A673 (cell line): Measurements from ENCODE around the gene CCDC69. TPM values are rescaled to one million over a fixed set of nuclear protein-coding genes. Genes with fewer than 3 reads are reported as not detected.

Source experiments
- BruUV-seq: library from RNA; stranded (reverse); fragments of 400-500 nt; replicated peaks from 2 replicates; lab custom pipeline; 2021; lab: Mats Ljungman, UMichigan
- CTCF ChIA-PET: fragments of 300-600 bp; sonication (Branson Sonifier 250); formaldehyde crosslinking; loops from one replicate; lab custom pipeline; 2022; ENCODE audit warnings: antibody characterized with exemption; lab: Charles Lee
- POLR2A ChIA-PET: fragments of 300-600 bp; sonication (Branson Sonifier 250); formaldehyde crosslinking; loops from one replicate; lab custom pipeline; 2022; ENCODE audit warnings: antibody characterized with exemption; ENCODE audit not compliant: low non-redundant PET; lab: Charles Lee
- DNase-seq: peaks from one replicate; pipeline ENCODE4 v3.0.0-alpha.2; 2015; ENCODE audit warnings: low spot score
- H3K27ac ChIP-seq: fragments of 200-600 bp; sonication (generic); 2 replicates; pipeline ENCODE4 v1.5.1; 2016; ENCODE audit warnings: mixed run types, low read depth, mild to moderate bottlenecking, mixed read lengths, antibody characterized with exemption, low read length; ENCODE audit not compliant: poor library complexity, severe bottlenecking
- H3K27me3 ChIP-seq: fragments of 200-600 bp; sonication (generic); replicated peaks from 2 replicates; pipeline ENCODE4 v1.6.1; 2017; ENCODE audit warnings: mixed run types, low read depth, mild to moderate bottlenecking, mixed read lengths, antibody characterized with exemption, low read length; ENCODE audit not compliant: insufficient read depth, poor library complexity
- H3K36me3 ChIP-seq: fragments of 200-600 bp; sonication (generic); 2 replicates; pipeline ENCODE4 v1.6.1; 2016; ENCODE audit warnings: mixed run types, mild to moderate bottlenecking, mixed read lengths, antibody characterized with exemption, low read length; ENCODE audit not compliant: insufficient read depth, poor library complexity, severe bottlenecking
- H3K4me1 ChIP-seq: fragments of 200-600 bp; sonication (generic); 2 replicates; pipeline ENCODE4 v1.6.1; 2017; ENCODE audit warnings: mixed run types, mild to moderate bottlenecking, mixed read lengths, antibody characterized with exemption, low read length; ENCODE audit not compliant: insufficient read depth, poor library complexity, severe bottlenecking
- H3K4me3 ChIP-seq: fragments of 200-600 bp; sonication (generic); 2 replicates; pipeline ENCODE4 v1.5.1; 2016; ENCODE audit warnings: low read depth, mixed run types, mild to moderate bottlenecking, mixed read lengths, low read length; ENCODE audit not compliant: poor library complexity, severe bottlenecking
- H3K9me3 ChIP-seq: fragments of 200-600 bp; sonication (generic); 2 replicates; pipeline ENCODE4 v1.6.1; 2016; ENCODE audit warnings: mixed run types, low read depth, mild to moderate bottlenecking, mixed read lengths, antibody characterized with exemption, low read length; ENCODE audit not compliant: poor library complexity, severe bottlenecking
- CTCF ChIP-seq: fragments of 300-800, 200-600 bp; sonication (generic); conservative IDR thresholded peaks from 2 replicates; pipeline ENCODE4 v1.5.1; 2017; ENCODE audit warnings: low read depth, mild to moderate bottlenecking, antibody characterized with exemption, low read length, moderate library complexity, mixed read lengths
- EZH2 ChIP-seq: fragments of 200-600 bp; sonication (generic); IDR thresholded peaks from 2 replicates; pipeline ENCODE4 v1.6.1; 2017; ENCODE audit warnings: borderline replicate concordance, low read depth, mild to moderate bottlenecking, mixed read lengths, antibody characterized with exemption, low read length; ENCODE audit not compliant: poor library complexity, severe bottlenecking
- intact Hi-C: fragments of 100-400 bp; cut with micrococcal nuclease; formaldehyde crosslinking; loops from one replicate; pipeline ENCODE4 v1.10.0; 2022; ENCODE audit not compliant: unreplicated experiment
- total RNA-seq: library from RNA; stranded (reverse); gene quantifications from 2 replicates; pipeline ENCODE4 v1.2.3, GENCODE V29; 2021

CCDC69 gene
- total RNA-seq, 1 experiment from 2014 or later: not detected

DNA sequence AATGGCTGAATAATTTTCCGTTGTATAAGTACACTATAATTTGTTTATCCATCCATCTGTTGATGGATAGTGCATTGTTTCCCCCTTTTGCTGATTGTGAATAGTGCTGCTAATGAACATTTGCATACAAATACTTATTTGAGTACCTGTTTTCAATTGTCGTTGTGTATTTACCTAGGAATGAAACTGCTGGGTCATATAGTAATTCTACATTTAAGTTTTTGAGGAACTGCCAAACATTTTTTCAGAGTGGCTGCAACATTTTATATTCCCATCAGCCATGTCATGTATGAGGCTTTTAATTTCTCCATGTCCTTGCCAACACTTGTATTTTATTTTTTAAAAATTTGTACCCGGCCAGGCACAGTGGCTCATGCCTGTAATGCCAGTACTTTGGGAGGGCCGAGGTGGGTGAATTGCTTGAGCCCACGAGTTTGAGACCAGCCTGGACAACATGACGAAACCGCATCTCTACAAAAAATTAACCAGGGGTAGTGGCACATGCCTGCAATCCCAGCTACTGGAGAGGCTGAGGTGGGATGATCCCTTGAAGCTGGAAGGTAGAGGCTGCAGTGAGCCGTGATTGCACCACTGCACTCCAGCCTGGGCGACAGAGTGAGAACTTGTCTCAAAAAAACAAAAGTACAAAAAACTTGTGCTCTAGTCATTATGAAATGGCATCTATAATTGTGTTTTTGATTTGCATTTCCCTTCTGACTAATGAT is 64.1 kb downstream of the CCDC69 start:
- BruUV-seq: no TSS peak
- Histone ChIP-seq H3K36me3 (no peaks in the 10 kb centered on the region), H3K9me3 (no peaks in the 10 kb centered on the region), H3K27me3 (no peaks in the 10 kb centered on the region), H3K4me3 (no peak overlapping the region), H3K4me1 (peaks cover 29% of the 10 kb centered on the region), H3K27ac (no peak overlapping the region)
- POLR2A ChIA-PET: no interaction called here
- TF ChIP-seq EZH2 (no peak), CTCF (no peak)
- DNase-seq: no peak
- intact Hi-C loops: loop anchor here (10.0 kb wide), 2 partner anchors 595 to 705 kb away; no protein-coding TSS in a partner anchor
- CTCF ChIA-PET: no interaction called here

DNA sequence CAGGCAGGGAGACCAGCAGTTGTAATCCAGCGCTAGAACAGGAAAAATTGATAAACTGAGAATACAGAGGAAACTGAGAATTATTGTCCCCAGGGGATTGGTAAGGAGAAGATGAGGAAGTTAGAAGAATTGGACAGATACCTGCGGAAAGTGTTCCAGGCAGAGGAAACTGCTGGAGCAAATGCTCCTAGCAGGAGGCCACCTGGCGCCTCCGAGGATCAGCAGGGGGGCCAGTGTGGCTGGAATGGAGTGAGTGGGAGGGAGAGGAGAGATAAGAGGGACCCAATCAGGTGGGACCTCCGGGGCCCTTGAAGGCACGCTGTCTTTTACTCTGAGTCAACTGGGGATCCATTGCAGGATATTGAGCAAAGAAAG is 65.6 kb downstream of the CCDC69 start:
- no peak for DNase-seq
- BruUV-seq: no TSS peak
- ChIA-PET POLR2A (no interaction called here), CTCF (interaction anchor here (1.0 kb wide), 1 partner anchor 32 kb away, joined by 4 read pairs; no protein-coding TSS in a partner anchor)
- no peaks in the 10 kb centered on the region for H3K36me3 ChIP-seq
- peaks cover 33% of the 10 kb centered on the region for H3K4me1 ChIP-seq
- TF ChIP-seq CTCF: no peak
- no peaks in the 10 kb centered on the region for H3K27me3 ChIP-seq
- no peaks in the 10 kb centered on the region for H3K9me3 ChIP-seq
- intact Hi-C loops: loop anchor here (10.0 kb wide), 1 partner anchor 593 kb away; no protein-coding TSS in a partner anchor
- H3K27ac ChIP-seq: peak overlapping the region; percentile 74
- H3K4me3 ChIP-seq: peak overlapping the region; percentile 67

GRCh38 chr5:151157426-151158286 is 66.2 kb downstream of the CCDC69 start, which contains the start of gene ANXA6:
ANXA6 (minus strand) TSS chr5:151157779; CDS start chr5:151147901, 9,878 bp downstream.
- BruUV-seq: no TSS peak
- H3K27ac ChIP-seq: peak within 1 kb of the TSS; percentile 74
- H3K4me3 ChIP-seq: peak within 1 kb of the TSS; percentile 67
- H3K9me3 ChIP-seq: no peaks in the 10 kb centered on the region
- CTCF ChIA-PET: interaction anchor here (1.0 kb wide), 1 partner anchor 32 kb away, joined by 4 read pairs; no protein-coding TSS in a partner anchor
- POLR2A ChIA-PET: interaction anchor here (0.6 kb wide), 1 partner anchor 400 kb away, joined by 3 read pairs; no protein-coding TSS in a partner anchor
- peaks cover 33% of the 10 kb centered on the region for H3K4me1 ChIP-seq
- TF ChIP-seq CTCF: no peak
- no peak for TF ChIP-seq EZH2
- intact Hi-C loops: loop anchor here (10.0 kb wide), 1 partner anchor 593 kb away; no protein-coding TSS in a partner anchor
- H3K27me3 ChIP-seq: no peaks in the 10 kb centered on the region
- peak; percentile 91 for DNase-seq
- no peaks in the 10 kb centered on the region for H3K36me3 ChIP-seq
